Naive thymus-derived CD4-positive, alpha-beta T cell (primary cell): ENCODE results near the gene OR52M1. TPM values are rescaled to one million over a fixed set of nuclear protein-coding genes. Genes with fewer than 3 reads are reported as not detected.

ENCODE experiments used
- ATAC-seq: fragments of 150-1000 bp; cut with Tn5 transposase; 2 replicates; pipeline ENCODE4 v1.10.0; 2021; ENCODE audit warnings: mild to moderate bottlenecking, moderate library complexity
- CTCF ChIA-PET: fragments of 350-600 bp; sonication (Branson Sonifier 250); formaldehyde crosslinking; loops from one replicate; lab custom pipeline; 2021; ENCODE audit warnings: antibody characterized with exemption; lab: Charles Lee
- POLR2A ChIA-PET: fragments of 350-600 bp; sonication (Branson Sonifier 250); formaldehyde crosslinking; loops from one replicate; lab custom pipeline; 2021; ENCODE audit warnings: antibody characterized with exemption, inconsistent platforms; lab: Charles Lee
- DNase-seq, 9 donors: peaks; one replicate each; pipeline versions ENCODE4 v3.0.0 to v3.0.0-alpha.2; 2020 to 2022; ENCODE audit warnings: mixed read lengths in 1 of 9
- H3K27ac ChIP-seq: one replicate; pipeline ENCODE4 v1.7.0; 2013; ENCODE audit warnings: mild to moderate bottlenecking, low read depth, low read length, moderate library complexity
- H3K27me3 ChIP-seq, 2 donors: one replicate each; pipeline ENCODE4 v1.7.0; 2013; ENCODE audit warnings: low read length in 2 of 2, mild to moderate bottlenecking in 2 of 2, moderate library complexity in 2 of 2; ENCODE audit not compliant: control insufficient read depth in 2 of 2, insufficient read depth in 2 of 2
- H3K36me3 ChIP-seq, 3 experiments: 1 replicate in 2 of 3; 2 replicates in 1 of 3; pipeline ENCODE4 v1.7.0; 2013; ENCODE audit warnings: low read length in 3 of 3, mild to moderate bottlenecking in 3 of 3, moderate library complexity in 1 of 3; ENCODE audit not compliant: insufficient read depth in 3 of 3, control insufficient read depth in 2 of 3
- H3K4me1 ChIP-seq, 2 donors: one replicate each; pipeline ENCODE4 v1.7.0; 2013; ENCODE audit warnings: low read length in 2 of 2, mild to moderate bottlenecking in 2 of 2, moderate library complexity in 1 of 2; ENCODE audit not compliant: control insufficient read depth in 2 of 2, insufficient read depth in 2 of 2
- H3K4me3 ChIP-seq: 2 replicates; pipeline ENCODE4 v1.7.0; 2013; ENCODE audit warnings: mild to moderate bottlenecking, low read length
- H3K9me3 ChIP-seq, 3 experiments: 1 replicate in 2 of 3; 2 replicates in 1 of 3; pipeline ENCODE4 v1.7.0; 2013; ENCODE audit warnings: low read length in 3 of 3; ENCODE audit not compliant: control insufficient read depth in 2 of 3
- H3K27ac Mint-ChIP-seq, 9 donors: one replicate each; pipeline ENCODE4 v1.8.0; 2020 to 2022; ENCODE audit warnings: mixed read lengths in 9 of 9, mild to moderate bottlenecking in 8 of 9, moderate library complexity in 5 of 9, inconsistent platforms in 2 of 9
- H3K27me3 Mint-ChIP-seq, 5 donors: one replicate each; pipeline ENCODE4 v1.8.0; 2021 to 2022; ENCODE audit warnings: mixed read lengths in 5 of 5, mild to moderate bottlenecking in 1 of 5
- H3K36me3 Mint-ChIP-seq, 5 donors: one replicate each; pipeline ENCODE4 v1.8.0; 2020 to 2022; ENCODE audit warnings: mixed read lengths in 5 of 5, mild to moderate bottlenecking in 3 of 5, inconsistent platforms in 1 of 5
- H3K4me1 Mint-ChIP-seq, 7 donors: one replicate each; pipeline ENCODE4 v1.8.0; 2020 to 2022; ENCODE audit warnings: mixed read lengths in 7 of 7, mild to moderate bottlenecking in 3 of 7, inconsistent platforms in 1 of 7
- H3K4me3 Mint-ChIP-seq, 10 donors: one replicate each; pipeline ENCODE4 v1.8.0; 2020 to 2022; ENCODE audit warnings: mild to moderate bottlenecking in 10 of 10, mixed read lengths in 10 of 10, moderate library complexity in 6 of 10, inconsistent platforms in 2 of 10
- H3K9me3 Mint-ChIP-seq, 11 donors: one replicate each; pipeline ENCODE4 v1.8.0; 2020 to 2022; ENCODE audit warnings: mixed read lengths in 11 of 11, mild to moderate bottlenecking in 4 of 11, inconsistent platforms in 1 of 11, moderate library complexity in 1 of 11
- intact Hi-C, 2 donors: fragments of 100-400 bp; cut with micrococcal nuclease; formaldehyde crosslinking; loops; one replicate each; pipeline ENCODE4 v1.15.1; 2023
- polyA plus RNA-seq, 2 donors: library from polyadenylated mRNA; unstranded; fragments of 300-500 nt; fragmentation: Illumina TruSeq; gene quantifications; one replicate each; pipeline ENCODE4 v1.2.3, GENCODE V29; 2021
- total RNA-seq, 6 experiments: library from RNA in 5 of 6; stranded (reverse) in 5 of 6; gene quantifications; 1 replicate in 5 of 6; 2 replicates in 1 of 6; pipeline ENCODE4 v1.2.3 and lab custom pipeline; 2021 to 2026

OR52M1 gene
- total and polyA plus RNA-seq, 7 experiments from 2014 or later: not detected

GRCh38 chr11:4541071-4541470 is 3.9 kb upstream of the OR52M1 start:
- no peak overlapping the region for H3K27ac ChIP-seq
- H3K4me1 ChIP-seq: no peaks in the 10 kb centered on the region
- Mint-ChIP-seq H3K4me1 (no peaks in the 10 kb centered on the region), H3K4me3 (no peak overlapping the region), H3K9me3 (no peaks in the 10 kb centered on the region), H3K36me3 (no peaks in the 10 kb centered on the region), H3K27me3 (peaks cover 0 to 17% (median 13%) of the 10 kb centered on the region in 5 donors), H3K27ac (no peak overlapping the region)
- no peaks in the 10 kb centered on the region for H3K36me3 ChIP-seq
- H3K9me3 ChIP-seq: no peaks in the 10 kb centered on the region
- DNase-seq (no peak), ATAC-seq (no peak)
- H3K4me3 ChIP-seq: no peak overlapping the region
- H3K27me3 ChIP-seq: no peaks in the 10 kb centered on the region
- ChIA-PET POLR2A (no interaction called here), CTCF (interaction anchor here (0.7 to 4.8 kb wide), 2 partner anchors 356 to 950 kb away, joined by 3 to 59 read pairs; no protein-coding TSS in a partner anchor)
- intact Hi-C loops: no loop called here

DNA sequence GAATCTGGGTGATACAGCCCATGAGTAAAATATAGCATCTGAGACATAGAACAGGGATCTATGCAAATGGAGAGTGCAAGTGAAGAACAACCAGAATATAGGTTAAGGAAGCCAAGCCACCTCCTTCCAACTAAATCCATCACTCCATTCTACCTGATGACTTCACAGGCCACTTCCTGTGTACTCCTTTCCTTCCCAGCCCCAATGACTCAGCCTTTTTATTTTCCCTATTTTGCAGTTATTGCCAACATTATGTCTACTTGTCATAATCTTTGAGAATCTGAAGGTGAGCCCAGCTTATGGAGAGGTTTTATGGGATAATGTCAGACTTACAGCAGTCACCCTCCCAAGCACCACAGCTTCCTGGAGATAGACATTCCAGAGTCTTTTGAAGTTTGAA is 1.4 kb upstream of the OR52M1 start:
- Mint-ChIP-seq H3K27me3 (peaks cover 0 to 13% (median 13%) of the 10 kb centered on the region in 5 donors), H3K36me3 (no peaks in the 10 kb centered on the region), H3K9me3 (no peaks in the 10 kb centered on the region), H3K4me1 (no peaks in the 10 kb centered on the region), H3K27ac (no peak overlapping the region), H3K4me3 (no peak overlapping the region)
- Histone ChIP-seq H3K36me3 (no peaks in the 10 kb centered on the region), H3K27ac (no peak overlapping the region), H3K9me3 (no peaks in the 10 kb centered on the region), H3K4me3 (no peak overlapping the region), H3K27me3 (no peaks in the 10 kb centered on the region), H3K4me1 (no peaks in the 10 kb centered on the region)
- ChIA-PET POLR2A (no interaction called here), CTCF (no interaction called here)
- no peak for ATAC-seq
- intact Hi-C loops: no loop called here
- DNase-seq: no peak

DNA sequence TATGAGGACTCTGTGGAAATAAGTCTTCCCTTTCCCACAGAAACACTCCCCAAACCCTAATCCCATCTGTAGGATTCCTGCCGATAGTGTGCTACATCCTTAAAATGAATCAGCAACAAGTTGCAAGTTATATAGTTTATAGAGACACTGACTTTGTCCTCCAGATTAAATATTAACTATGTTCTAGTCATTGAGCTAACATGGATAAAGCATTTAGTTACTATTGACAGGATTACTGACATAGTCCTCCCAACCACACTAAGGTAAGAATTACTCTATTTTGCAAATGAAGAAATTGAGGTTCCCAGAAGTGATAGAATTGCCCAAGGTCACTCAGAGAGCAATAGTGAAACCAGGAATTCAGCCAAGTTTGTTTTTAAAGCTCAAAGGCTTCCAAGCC is 1.9 kb downstream of the OR52M1 start:
- no peak overlapping the region for H3K4me3 Mint-ChIP-seq
- ChIA-PET CTCF (no interaction called here), POLR2A (no interaction called here)
- Histone ChIP-seq H3K9me3 (no peaks in the 10 kb centered on the region), H3K4me3 (no peak overlapping the region), H3K4me1 (no peaks in the 10 kb centered on the region), H3K36me3 (no peaks in the 10 kb centered on the region), H3K27me3 (peaks cover 0 to 2% of the 10 kb centered on the region in 2 donors), H3K27ac (no peak overlapping the region)
- no peak for ATAC-seq
- H3K9me3 Mint-ChIP-seq: peaks cover 0 to 5% (median 0%) of the 10 kb centered on the region in 11 donors
- H3K27ac Mint-ChIP-seq: no peak overlapping the region
- peaks cover under 1 to 26% (median 20%) of the 10 kb centered on the region in 5 donors for H3K27me3 Mint-ChIP-seq
- no peaks in the 10 kb centered on the region for H3K4me1 Mint-ChIP-seq
- no peaks in the 10 kb centered on the region for H3K36me3 Mint-ChIP-seq
- DNase-seq: no peak
- intact Hi-C loops: no loop called here

DNA sequence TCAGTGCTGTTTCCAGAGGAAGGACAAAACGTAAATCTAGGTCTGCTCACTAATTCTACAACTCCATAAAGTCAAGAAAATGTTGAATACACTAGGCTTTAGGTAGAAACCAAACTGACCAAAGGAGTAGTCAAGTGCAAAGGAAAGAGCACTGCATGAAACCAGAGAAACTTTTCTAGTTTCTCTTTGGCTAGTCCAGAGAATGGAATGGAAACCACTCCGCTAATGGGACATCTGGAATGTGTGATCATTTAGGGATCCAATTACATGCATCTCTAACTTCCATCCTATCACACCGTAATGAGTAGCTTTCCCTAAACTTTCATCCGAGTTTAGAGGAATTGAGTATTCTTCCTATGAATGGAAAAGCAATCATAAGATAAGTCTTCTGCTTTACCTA is 2.4 kb downstream of the OR52M1 start:
- H3K36me3 Mint-ChIP-seq: no peaks in the 10 kb centered on the region
- no peaks in the 10 kb centered on the region for H3K4me1 ChIP-seq
- H3K27me3 ChIP-seq: peaks cover 0 to 2% of the 10 kb centered on the region in 2 donors
- H3K4me3 ChIP-seq: no peak overlapping the region
- H3K27me3 Mint-ChIP-seq: peaks cover 0 to 24% (median 18%) of the 10 kb centered on the region in 5 donors
- H3K9me3 Mint-ChIP-seq: peaks cover 0 to 5% (median 0%) of the 10 kb centered on the region in 11 donors
- no peaks in the 10 kb centered on the region for H3K4me1 Mint-ChIP-seq
- ATAC-seq: no peak
- no peak overlapping the region for H3K27ac Mint-ChIP-seq
- intact Hi-C loops: no loop called here
- no peak for DNase-seq
- POLR2A ChIA-PET: no interaction called here
- H3K27ac ChIP-seq: no peak overlapping the region
- CTCF ChIA-PET: no interaction called here
- H3K9me3 ChIP-seq: no peaks in the 10 kb centered on the region
- H3K4me3 Mint-ChIP-seq: no peak overlapping the region
- no peaks in the 10 kb centered on the region for H3K36me3 ChIP-seq

DNA sequence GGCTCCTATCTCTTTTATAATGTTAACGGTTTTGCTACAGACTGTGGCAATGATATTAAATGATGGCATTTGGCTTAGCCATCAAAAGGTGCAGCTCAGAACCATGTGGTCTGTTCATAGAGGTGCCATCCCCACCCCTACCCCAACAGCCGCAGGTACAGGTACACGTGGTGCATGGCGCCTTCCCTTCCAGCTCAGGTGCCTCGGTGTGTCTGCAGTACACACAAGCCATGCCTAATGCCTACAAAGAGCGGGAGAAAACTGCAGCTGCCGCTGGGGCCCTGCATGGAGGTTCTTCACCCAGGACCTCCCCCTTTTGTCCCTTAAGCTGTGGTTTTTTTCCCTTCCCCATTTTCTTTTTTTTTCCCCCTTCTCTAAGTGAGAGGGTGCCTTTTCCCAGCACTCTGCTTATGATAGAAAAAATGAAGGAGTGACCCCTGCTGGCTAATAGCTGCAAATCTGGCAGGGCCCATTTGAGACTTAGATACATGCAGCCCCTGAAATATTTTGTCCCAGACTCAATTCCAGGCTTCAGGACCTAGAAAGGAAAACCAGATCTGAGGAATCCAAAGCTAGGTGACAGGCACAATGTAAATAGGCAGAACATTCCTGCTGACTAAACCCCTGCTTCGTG is 6.5 kb downstream of the OR52M1 start:
- Histone ChIP-seq H3K36me3 (no peaks in the 10 kb centered on the region), H3K4me3 (no peak overlapping the region), H3K27ac (no peak overlapping the region), H3K27me3 (peaks cover 0 to 2% of the 10 kb centered on the region in 2 donors), H3K4me1 (no peaks in the 10 kb centered on the region), H3K9me3 (no peaks in the 10 kb centered on the region)
- Mint-ChIP-seq H3K4me1 (no peaks in the 10 kb centered on the region), H3K4me3 (no peak overlapping the region), H3K27ac (no peak overlapping the region), H3K36me3 (no peaks in the 10 kb centered on the region), H3K27me3 (peaks cover 0 to 39% (median 35%) of the 10 kb centered on the region in 5 donors), H3K9me3 (peaks cover 0 to 8% (median 3%) of the 10 kb centered on the region in 11 donors)
- POLR2A ChIA-PET: no interaction called here
- no peak for ATAC-seq
- DNase-seq: no peak
- CTCF ChIA-PET: interaction anchor here (0.5 to 1.4 kb wide), 2 partner anchors 15 to 363 kb away, joined by 3 to 4 read pairs; no protein-coding TSS in a partner anchor
- intact Hi-C loops: loop anchor here in 1 of 2 donors (1.0 kb wide), 1 partner anchor 364 kb away; no protein-coding TSS in a partner anchor

GRCh38 chr11:4559527-4560440 is 14.8 kb downstream of the OR52M1 start:
- Mint-ChIP-seq H3K4me3 (no peak overlapping the region), H3K9me3 (peaks cover 0 to 21% (median 3%) of the 10 kb centered on the region in 11 donors), H3K36me3 (peaks cover 0 to 5% (median 0%) of the 10 kb centered on the region in 5 donors), H3K27ac (no peak overlapping the region), H3K27me3 (peaks cover 6 to 24% (median 13%) of the 10 kb centered on the region in 5 donors), H3K4me1 (no peaks in the 10 kb centered on the region)
- Histone ChIP-seq H3K27me3 (no peaks in the 10 kb centered on the region), H3K4me3 (no peak overlapping the region), H3K4me1 (no peaks in the 10 kb centered on the region), H3K9me3 (no peaks in the 10 kb centered on the region), H3K27ac (no peak overlapping the region), H3K36me3 (no peaks in the 10 kb centered on the region)
- no peak for DNase-seq
- no peak for ATAC-seq
- ChIA-PET POLR2A (no interaction called here), CTCF (no interaction called here)
- intact Hi-C loops: no loop called here
